Anterior cingulate cortex (tissue), 58 donors: ENCODE measurements around the gene BID.
A peak's percentile ranks its signal among the peaks of the same experiment; 100 is the strongest.
"Not testable (repeated sequence)": the region's sequence is repeated elsewhere in the genome, so short reads cannot be mapped to it uniquely, and the experiment has no call there.

ENCODE experiments used
- DNase-seq, 58 donors: peaks; one replicate each; lab custom pipeline; 2025; lab: John Stamatoyannopoulos, UW

BID gene

DNA sequence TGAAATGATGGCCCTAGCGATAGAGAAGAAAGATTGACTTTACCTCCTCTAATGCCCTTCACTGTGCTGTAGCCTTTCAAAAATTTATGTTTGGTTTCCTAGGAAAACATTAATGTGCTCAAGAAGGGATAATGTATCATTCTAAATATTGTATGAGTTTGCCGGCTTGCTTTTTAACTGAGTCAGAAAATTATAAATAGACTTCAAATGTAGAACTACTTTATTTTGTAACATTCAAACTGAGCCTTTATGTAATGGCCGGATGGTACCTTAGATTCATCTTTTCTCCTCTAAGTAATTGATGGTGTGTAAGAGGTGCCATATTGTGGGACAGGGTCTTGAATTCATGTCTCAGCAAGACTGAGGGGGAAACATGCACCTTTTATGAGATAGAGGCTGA lies 57.7 kb downstream of the BID start:
- DNase-seq, result no peak

DNA sequence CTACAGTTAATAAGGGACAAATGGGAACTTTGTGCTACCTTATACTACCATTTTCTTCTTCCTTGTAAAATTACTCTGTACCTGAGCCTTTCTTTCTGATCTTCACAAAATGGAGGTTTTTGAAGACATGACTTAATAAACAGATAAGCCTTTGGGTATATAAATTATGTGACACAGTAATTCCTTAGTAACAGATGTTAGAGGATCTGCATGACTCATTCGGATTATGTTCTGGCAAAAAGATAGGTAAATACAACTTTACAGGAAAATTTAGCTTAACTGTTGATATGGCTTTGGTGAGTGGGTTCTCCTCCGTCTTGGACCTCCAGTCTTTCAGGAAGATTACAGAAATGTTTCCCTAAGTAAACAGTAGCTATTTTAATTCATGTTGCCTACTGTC lies 61.8 kb downstream of the BID start:
- DNase-seq, result no peak

DNA sequence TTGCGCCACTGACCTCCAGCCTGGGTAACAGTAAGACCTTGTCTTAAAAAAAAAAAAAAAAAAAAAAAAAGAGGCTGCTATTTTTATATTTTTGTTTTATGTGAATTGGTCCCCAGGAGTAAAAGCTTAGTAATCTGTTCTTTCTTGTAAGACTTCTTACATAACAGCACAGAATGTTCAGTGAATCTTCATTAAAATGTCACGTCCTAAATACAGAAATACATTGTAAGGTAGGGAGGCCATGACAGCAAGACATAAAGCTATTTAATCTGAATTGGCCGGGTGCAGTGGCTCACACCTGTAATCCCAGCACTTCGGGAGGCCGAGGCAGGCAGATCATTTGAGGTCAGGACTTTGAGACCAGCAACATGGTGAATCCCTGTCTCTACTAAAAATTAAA lies 64.2 kb downstream of the BID start:
- no peak for DNase-seq

DNA sequence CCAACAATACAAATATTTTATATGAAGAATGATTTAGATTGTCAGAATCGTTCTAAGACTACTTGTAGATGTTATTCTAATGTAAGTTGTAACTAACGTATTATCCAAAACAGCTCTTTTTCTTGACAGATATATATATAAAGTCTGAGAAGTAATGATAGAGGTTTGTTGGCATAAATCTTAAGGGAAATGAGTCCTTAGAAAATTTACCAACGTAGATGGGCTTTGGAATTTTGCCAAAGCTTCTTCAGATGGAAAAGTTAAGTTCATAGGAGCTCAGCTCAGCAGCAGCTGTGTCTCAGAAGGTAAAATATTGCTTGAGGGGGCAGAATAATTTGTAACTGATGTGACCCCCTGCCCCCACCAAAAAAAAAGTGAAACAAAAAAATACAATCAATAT lies 66.7 kb downstream of the BID start:
- no peak for DNase-seq

DNA sequence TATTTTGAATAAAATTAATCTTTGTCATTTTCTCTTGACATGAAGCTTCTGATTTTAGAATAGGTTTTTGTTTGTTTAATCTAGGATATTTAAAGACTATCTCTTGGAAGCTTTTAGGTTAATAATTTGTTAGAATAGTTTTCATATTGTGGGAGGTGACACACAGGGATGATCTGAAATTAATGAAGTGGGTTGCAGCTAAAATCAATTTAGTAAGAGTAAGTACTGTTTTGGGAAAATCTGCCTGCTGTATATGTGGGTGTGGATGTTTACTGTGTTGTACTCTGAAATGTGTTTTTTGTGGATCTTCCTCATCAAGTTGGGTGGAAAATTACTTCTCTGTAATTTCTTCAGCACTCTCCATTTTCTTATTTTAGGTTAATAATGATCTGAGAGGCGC lies 67.3 kb downstream of the BID start:
- DNase-seq, result no peak

DNA sequence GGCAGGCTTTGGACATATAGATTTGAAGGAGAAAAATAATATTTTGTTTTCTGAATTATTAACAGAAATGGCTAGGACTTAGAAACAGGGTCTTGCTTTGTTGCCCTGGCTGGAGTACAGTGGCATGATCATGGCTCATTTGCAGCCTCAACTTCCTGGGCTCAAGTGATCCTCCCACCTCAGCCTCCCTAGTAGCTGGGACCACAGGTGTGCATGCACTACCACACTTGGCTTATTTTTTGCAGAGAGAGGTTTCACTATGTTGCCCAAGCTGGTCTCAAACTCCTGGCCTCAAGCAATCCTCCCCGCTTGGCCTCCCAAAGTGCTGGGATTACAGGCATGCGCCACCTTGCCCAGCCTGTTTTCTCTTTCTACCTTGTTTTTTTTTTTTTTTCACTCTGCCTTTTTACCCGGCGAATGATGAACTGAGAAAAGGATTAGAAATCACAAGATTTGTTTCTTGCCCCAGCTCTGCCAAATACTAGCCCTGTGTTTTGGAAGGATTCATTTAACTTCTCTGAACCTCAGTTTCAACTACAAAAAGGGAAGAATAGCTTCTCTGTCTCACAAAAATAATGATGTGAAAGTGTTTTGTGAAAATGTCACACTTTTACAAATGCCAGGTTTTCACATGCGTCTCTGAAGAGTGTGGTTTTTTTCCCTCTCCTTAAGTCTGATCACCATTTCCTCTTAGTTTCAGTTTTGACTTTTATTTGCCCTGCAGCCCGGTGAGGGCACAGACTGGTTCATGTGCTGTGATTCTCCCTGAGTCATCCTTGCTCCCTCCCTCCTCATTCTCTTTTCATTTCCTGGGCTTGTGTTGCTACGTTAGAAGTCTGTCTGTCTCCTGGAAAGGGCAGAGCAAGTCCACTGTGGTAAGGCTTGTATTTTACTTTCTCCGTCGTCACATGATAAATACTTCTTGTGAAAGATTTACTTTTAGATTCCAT lies 68.0 kb downstream of the BID start:
- DNase-seq, result peak in 38 of 58 donors; percentile 3 to 66 (median 17)

DNA sequence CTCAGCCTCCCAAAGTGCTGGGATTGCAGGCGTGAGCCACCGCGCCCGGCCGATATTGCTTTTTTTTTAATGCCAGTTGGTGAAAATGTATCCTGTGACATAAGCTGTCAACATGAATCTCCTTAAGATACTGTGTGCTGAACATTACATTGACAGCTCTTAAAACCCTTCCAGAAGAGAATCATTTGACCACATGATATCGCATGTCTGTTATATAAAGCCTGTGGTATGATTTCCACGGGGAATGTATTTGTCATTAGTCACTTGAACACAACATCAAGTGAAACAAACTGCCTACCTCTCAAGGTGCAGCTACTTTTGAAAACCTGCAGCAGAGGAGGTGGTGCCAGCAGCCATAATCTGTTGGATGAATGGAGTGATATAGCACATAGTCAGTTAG lies 68.7 kb downstream of the BID start:
- DNase-seq, result no peak

DNA sequence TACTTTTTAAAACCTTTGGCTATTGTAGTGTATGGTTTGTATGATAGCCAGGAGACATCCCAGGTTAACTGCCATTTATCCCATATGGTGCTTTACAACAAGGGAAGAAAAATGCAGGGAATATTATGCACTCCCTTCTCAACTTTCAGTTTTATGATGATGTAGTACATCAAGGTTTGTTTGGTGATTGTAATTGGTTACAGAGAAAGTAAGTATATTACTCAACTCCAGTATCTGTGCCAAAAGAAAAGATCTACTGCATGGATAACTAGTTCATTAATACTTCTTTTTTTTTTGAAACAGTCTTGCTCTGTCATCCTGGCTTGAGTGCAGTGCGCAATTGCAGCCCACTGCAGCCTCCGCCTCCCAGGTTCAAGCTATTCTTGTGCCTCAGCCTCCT lies 70.5 kb downstream of the BID start:
- no peak for DNase-seq

DNA sequence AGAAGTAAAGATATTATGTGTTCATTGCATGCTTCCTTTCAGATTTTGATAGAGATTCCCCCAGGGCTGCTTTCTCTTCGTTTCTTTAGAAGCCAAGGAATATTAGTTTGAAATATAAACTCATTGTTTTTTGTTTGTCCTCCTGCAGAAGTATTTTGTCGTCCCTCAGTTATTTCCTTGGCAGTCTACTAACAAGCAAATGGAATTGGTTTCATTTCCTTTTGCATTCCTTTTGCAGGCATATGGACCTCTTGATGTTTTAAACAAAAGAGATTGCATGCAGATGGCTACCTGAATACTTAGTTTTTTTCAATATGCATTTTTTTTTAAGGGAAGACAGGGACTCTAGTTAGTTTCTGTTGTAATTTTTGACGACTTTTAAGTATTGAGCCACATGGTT lies 73.5 kb downstream of the BID start:
- no peak for DNase-seq

DNA sequence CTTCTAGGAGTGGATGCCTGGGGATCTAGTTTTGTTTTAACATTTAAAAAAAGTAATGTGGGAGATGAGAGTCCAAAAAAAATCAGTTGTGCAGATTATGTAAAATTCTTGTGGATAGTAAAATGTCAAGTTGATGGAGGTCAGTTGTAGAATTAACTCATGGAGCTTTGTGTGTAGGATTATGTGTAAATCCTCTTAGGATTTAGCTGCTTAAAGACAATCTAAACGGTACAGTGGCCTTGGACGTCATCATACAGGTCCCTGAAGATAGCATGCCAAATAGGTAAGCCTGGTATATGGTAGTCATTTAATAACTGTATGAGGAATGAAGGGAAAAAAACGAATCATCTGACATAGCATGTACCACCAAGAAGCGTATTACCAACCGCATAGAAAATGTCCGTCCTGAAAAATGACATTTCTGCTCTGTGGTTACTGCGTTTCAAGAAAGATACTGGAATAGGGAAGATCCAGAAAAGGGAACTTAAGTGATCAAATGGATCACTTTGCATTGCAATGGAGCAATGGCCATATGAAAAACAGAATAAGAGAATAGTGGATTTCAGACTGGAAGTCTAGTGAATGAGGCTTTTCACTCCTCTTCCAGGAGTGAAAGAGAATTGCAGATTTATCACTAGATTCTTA lies 74.5 kb downstream of the BID start:
- DNase-seq, result no peak

DNA sequence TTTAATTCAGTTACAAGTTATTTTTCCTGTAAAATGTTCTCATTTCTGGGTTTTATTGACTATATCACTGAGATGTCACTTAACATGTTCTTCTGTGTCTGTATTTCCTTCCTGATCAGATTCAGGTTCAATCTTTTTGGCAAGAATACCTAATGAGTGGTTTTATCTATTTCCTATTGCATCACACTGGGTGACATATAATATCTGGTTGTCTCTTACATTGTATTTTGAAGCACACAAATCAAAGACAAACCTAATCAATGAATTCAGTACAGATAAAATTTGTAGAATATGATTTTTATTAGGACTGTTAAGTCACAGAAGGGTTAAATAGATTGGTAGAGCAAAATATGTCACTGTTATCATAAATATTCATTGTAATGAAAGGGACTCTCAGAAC lies 75.3 kb downstream of the BID start:
- DNase-seq, result no peak

DNA sequence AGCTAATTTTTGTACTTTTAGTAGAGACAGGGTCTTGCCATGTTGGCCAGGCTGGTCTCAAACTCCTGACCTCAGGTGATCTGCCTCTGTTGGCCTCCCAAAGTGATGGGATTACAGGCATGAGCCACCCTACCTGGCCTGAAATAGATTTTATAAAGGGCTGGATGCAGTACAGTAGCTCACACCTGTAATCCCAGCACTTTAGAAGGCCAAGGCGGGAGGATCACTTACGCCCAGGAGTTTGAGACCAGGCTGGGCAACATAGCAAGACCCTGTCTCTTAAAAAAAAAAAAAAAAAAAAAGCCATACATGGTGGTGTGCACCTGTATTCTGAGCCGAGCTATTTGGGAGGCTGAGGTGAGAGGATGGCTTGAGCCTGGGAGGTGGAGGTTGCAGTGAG lies 76.0 kb downstream of the BID start:
- DNase-seq, result not testable (repeated sequence)

DNA sequence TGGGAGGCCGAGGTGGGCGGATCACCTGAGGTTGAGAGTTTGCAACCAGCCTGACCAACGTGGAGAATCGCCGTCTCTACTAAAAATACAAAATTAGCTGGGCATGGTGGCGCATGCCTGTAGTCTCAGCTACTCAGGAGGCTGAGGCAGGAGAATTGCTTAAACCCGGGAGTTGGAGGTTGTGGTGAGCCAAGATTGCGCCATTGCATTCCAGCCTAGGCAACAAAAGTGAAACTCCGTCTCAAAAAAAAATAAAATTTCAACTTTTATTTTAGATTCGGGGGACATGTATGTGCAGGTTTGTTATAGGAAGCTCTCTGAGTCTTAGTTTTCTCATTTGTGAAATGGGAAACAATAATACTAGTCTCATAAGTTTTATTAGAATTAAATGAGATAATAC lies 77.1 kb downstream of the BID start:
- DNase-seq, result not testable (repeated sequence)

DNA sequence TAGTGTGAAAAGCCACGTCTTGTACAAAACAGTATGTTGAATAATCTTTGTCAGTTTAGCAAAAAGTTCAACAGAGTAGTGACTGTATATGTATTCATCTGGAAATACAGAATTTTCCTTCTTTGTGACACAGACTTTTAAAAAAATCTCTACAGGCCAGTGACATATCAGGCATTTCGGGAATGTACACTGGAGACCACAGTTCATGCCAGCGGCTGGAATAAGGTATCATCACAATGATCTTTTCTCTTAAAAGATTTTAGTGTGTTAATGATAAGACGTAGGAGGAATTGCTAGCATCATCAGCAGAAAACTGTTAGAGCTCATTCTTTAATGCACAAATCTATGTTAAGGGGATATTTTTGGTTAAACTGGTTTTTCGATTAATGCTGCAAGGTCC lies 78.3 kb downstream of the BID start:
- DNase-seq, result no peak

DNA sequence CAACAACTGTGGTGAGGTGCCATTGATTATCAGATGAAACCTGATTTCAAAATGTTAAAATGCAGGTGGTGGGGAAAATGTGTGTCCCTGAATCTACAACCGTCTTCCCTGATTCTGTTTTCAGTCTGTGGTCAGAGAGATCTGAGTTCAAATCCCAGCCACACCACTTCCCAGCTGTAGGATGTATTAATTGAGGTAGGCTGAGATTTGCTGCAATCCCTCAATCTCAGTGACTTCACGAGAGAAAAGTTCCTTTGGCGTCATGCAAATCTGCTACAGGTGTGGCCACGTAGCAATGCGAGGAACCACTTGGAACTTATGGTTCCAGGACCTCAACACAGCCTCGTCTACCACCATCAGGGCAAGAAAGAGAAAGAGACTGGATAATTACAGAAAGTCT lies 79.5 kb downstream of the BID start:
- no peak for DNase-seq

DNA sequence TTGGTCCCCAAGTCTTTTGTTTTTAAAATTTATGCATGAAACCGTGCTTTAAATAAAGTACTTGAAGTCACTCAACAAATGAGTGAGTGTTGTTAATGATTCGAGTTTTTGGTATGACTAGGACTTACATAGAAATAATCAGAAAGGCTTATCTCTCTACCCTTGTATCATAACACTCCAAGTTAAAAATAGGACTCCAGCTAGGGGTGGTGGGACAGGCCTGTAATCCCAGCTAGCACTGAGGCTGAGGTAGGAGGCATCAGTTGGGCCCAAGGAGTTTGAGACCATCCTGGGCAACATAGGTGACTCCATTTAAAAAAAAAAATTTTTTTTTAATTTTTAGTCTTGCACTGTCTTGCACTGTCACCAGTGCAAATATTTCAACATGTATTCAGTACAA lies 80.1 kb downstream of the BID start:
- DNase-seq, result no peak

DNA sequence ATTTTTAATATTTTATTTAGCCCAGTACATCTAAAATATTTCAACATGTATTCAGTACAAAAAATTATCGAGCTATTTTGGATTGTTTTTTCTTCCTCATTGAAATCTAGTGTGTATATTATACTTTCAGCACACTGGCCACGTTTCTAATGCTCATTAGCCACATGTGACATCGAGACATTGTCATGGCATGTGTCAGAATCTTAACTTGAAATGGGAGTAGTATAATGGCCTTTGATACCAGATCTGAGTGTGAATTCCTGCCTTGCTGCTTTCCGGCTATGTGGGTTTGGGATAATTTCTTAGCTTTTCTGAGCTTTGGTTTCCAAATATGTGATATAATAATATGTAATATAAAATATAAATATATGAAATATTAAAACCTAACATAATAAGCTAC lies 81.4 kb downstream of the BID start:
- DNase-seq, result no peak

DNA sequence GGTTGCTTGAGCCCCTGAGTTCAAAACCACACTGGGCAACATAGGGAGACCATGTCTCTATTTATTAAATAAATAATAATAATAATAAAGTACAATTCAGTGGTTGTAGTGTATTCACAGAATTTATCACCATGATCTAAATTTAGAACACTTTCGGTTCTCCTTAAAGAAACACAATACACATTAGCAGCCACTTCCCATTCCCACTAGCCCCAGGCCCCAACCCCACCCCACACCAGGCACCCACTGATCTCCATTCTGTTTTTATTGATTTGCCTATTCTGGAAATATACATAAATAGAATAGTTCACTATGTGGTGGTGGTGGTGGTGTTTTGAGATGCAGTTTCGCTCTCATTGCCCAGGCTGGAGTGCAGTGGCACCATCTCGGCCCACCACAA lies 90.0 kb downstream of the BID start:
- no peak for DNase-seq
